Activated CD8-positive, alpha-beta memory T cell treated with anti-CD3 and anti-CD28 coated beads, Interleukin-2, amount 50 U/mL, for 24 hours (primary cell): ENCODE results near the gene KCNN2.

Source experiments
- DNase-seq: peaks from one replicate; pipeline ENCODE4 v3.0.0-alpha.2; 2020; ENCODE audit errors: extremely low read depth

KCNN2 gene

DNA sequence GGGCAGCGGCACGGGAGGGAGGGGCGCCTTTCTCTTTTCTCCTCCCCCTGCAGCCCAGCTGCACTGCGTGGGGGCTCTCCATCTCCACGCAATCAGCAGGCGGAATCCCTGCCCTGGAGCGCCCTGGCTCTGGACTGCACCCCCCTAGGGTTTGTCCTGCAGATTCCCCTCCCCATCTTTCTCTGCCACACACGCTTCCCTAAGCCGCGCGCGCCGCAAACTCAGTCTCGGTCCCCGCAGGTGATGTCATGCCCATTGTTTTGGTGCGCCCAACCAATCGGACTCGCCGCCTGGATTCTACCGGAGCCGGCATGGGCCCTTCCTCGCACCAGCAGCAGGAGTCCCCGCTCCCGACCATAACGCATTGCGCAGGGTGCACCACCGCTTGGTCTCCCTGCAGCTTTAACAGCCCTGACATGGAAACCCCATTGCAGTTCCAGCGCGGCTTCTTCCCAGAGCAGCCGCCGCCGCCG, at the start of gene KCNN2:
TSS of gene KCNN2 (plus strand) at position 347 of the 473 bp plus-strand sequence. CDS start at position 417, 70 bp downstream.
- DNase-seq = no peak

DNA sequence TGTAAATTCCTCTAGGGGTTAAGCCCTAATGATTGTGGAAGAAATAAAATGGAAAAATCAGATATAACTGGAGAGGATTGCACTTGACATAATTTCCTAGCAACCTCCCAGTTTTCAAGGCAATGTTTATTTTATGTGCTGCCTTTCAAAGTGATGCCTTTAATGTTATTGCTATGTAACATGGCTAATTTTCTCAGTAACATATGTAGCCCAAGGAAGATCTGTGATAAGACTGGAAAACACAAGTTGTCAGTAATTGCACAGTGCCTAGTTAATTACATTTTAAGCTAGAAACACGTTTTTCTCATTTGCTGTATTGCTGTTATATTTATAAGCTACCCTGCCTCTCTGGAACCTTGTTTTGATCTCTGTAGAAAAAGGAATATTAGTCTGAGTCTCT, 49.2 kb upstream of the KCNN2 start:
- DNase-seq = no peak

DNA sequence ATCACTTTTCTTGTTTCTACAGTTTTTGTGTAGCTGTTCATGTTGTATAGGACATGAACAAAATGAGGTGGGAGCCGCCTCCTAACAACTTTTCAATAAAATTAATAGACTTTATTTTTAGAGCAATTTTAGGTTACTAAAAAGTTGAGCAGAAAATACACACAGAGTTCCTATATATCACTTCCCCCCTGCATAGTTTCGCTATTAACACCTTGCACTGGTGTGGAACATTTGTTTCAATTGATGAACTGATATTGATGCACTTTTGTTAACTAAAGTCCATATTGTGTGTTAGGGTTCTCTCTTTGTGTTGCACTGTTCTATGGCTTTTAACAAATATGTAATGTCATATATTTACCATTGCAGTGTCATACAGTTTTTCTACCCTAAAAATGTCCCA, 47.8 kb upstream of the KCNN2 start:
- DNase-seq = no peak

DNA sequence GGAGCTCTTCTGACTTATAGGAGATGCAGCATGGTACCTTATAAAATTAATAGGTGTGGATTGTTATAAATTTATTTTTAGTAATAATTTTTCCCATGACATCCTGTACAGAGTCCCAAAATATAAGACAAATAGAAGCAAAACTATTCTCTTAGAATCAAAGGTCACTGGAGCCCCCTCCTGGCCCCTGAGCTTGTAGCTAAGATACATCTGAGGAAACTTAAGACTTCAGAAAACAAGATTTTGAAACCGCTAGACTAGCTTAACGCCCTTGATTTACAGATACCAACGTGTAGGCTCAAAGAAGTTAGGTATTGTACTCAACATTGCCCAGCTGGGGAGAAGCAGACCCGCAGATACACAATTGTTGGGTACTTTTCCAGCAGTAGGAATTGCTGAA, 45.7 kb upstream of the KCNN2 start:
- no peak for DNase-seq

DNA sequence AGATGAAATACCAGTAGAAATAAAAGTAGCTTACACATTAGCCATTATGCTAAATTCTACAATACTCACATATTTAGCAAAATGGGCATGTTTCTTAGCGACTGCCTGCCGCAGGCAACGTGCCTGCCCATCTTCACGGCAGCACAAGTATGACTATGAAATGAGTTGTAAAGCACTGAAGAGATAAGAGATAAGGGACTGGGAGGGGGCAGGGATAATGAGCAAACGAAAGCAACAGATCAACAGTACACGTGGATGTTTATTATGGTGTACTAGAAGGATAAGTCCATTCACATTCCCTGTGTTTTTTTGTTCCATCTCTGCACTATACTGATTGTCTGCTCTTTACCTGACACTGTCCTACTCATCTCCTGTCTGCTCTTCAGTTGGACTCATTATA, 44.1 kb upstream of the KCNN2 start:
- DNase-seq = no peak

DNA sequence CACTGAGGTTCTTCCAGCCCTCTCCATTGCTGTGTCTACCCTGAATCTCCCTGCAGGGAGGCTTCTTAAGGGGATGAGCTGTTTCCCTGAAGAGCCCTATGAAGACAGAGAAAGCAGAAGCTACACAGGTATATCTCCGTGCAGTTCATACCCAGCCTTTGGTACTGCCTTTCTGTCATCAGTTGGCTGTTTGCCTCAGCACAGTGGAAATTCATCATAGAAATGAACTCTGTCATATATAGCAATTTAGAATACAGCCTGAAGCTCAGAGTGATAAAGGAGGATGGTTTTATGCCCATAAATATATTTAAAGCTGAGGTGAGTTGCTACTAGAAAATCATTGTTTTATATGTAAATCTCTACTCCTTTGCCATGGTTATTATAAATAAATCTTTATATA, 42.6 kb upstream of the KCNN2 start:
- no peak for DNase-seq

DNA sequence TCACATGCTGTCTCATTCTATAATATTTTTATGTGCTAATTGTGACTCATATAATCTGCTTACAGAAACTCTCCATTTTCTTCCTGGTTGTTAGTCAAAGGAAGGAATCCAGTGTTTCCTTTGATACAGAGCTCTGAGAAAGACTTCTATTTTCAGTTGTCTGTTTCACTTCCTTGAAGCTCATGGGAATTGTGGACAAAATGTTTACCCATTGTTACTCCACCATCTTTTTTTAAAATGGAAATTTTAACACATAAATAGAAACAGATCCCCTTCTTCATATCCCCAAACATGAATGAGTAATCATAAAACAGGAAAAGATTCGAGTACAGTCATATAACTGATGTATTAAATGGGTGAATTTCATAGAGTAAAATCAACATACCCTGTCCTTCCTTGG, 42.0 kb upstream of the KCNN2 start:
- DNase-seq = no peak

DNA sequence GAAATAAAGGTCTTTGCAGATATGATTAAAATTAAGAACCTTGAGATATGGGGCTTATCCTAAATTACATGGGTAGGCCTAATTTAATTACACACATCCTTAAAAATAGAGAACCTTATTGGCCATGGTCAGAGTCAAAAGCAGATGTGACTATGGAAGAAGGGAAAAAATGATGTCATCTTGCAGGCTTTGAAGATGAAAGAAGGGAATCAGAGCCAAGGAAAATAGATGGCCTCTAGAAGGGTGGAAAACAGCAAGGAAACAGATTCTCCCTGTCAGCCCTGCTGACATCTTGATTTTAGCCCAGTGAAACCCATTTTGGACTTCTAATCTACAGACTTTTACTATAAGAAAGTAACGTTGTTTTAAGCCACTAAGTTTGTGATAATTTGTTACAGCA, 37.6 kb upstream of the KCNN2 start:
- no peak for DNase-seq

DNA sequence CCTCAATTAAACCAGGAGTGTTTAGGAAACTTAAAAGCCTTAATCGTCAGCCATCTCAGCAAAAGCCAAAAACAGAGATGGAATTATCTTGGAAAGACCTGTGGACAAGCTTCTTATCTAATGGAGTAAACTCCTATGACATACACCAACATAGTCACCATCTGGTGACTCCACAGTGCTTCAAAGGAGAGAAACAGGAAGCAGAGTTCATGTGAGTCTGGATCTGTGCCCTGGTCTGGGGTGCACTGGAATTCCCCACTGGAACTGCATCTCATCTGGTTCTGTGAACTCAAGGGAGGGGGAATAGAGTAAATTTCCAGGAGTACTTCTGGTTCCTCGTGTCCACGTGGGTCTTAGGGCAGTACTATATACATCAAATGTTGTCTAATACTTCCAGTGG, 36.3 kb upstream of the KCNN2 start:
- DNase-seq = no peak

DNA sequence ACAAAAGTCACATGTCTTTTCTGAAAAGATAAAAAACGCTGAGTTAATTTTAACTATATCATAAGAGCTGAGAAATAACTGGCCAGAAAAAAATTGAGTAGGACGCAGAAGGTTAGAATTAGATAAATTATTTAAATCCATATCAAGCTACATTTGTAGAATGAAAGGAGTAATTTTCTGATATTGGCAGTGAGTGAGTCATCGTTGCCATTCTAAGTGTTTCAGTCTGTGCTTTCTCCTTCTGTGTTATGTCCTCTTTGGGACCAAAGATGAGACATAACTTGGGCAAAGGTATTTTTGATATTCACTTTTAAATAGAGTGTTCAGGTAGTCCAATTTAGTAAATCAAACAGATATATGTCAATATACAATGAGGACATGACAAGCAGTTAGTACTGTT, 34.4 kb upstream of the KCNN2 start:
- DNase-seq = no peak

DNA sequence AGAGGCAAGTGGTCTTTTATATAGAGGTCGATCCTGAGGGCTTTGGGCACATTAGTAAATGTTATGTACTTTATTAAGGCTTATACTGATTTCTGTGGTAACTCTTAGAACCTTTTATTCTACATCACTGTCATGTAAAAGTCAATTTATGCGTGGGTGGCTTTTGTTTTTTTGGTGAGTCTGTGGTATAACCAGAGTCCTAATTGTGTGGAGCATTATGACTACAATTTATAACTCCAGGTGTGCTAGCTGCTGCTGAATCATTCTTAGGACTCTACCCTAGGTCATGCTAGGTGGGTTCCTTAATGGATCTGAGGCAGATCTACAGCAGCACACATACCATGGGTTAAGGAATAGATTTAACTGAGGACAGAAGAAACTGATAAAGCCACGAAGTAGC, 33.9 kb upstream of the KCNN2 start:
- no peak for DNase-seq

DNA sequence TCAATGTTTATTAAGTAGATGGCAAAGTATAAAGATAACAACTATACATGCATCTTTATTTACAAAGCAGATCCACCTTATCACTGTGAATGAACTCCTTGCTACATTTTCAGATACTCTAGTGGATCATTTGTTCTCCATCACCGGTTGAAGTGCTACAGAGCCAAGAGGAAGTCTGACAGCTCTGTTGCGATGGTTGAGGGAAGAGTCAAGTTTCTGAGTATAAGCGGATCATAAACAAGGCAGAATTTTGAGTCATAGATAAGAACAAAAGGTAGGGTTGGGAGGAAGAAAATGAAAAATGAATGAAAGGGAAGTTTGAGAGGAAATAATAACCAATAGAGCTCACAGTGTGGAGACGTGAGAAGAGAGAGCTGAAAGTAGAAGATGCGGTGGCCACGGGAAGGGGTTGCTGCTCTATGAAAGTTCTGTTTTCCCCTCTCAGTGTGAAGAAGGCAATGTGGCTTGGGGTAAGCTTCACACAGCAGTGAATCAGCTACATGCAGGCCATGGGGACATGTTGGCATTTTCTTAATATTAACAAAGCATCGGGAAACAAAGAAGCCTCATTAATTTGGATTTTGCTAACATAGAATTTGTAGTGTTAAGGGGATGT, 30.8 kb upstream of the KCNN2 start:
- DNase-seq = no peak

DNA sequence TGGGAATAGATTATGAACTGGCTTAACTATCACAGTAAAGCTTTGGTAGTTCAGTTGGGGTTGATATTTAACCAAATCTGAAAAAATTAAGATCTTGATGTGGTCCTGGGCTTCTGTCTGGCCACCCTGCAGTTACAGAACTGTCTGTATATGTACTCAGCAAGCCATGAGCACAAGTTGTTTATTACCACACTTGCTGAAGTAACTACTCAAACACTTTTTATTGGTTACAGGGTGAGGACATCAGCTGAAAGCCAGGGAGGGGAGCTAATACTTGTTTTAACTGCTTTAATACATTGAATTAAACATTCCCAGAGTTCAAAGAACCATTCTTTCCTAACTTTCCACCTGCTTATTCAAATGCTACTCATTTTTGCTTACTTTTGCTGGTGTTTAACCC, 29.4 kb upstream of the KCNN2 start:
- DNase-seq = no peak

DNA sequence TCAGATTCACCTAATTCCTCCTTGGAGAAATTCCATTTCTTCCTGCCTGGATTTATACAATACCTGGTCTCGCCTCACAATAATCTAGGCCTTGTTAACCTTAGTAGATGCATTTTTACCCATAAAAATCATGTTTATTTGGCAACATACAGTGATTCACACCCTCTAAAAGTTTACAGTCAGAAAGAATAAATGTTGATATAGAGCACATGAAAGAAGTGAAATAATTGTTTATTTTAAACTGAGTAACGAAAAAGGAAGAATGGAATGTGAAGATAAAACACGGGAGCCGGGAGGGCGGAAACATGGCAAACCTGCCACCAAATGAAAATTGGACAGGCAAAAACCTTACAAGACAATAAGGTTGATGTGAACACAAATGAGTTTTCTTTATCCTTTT, 28.9 kb upstream of the KCNN2 start:
- no peak for DNase-seq

DNA sequence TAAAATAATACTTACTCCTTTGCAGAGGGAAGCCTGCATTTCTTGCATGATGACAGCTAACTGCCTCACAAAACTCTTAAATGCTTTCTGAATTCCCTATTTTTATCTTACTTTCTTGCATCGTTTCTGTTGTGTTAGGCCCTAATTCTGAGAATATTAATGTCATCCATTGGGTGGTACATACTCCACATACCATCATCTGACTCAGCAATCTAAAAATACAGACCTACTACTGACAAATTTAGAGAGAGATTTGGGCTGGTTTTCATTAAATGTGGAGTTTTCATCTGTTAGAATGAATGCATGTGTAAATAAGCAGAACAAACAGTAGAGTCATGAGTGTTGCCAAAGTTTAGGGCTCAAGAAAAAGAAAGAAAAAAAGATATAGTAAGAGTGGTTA, 26.5 kb upstream of the KCNN2 start:
- no peak for DNase-seq

DNA sequence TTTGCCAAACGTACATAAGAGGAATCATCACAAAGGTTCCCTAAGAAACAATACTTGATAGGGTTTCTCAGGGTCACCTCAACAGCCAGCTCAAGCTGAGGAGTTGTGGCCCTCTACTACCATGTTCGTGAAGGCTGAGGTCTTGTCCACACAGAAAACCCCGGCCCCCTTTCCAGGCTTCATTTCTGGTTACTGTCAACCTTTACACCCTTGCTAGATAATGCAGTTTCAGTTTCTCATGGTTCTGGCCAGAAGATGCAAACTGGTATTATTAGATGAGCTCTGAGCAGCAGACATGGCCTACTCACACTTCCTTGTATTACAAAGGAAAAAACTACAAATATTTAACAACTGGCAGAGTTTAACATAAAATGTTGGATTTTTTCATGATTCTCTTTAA, 22.8 kb upstream of the KCNN2 start:
- no peak for DNase-seq

DNA sequence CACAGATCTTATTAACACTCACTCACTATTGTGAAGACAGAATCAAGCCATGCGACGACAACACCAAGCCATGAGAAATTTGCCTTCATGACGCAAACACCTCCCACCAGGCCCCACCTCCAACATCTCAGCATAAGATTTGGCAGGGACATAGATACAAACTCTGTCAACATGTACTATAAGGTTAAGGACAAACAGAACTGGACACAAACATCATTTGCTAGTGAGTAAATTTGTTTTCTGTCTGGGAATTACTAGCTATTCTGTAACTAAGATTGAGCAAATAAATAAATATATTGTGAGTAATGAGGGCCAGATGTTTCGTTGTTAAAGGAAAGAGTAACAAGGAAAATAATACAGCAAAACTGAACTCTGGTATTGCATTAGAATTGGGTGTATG, 15.7 kb upstream of the KCNN2 start:
- no peak for DNase-seq

DNA sequence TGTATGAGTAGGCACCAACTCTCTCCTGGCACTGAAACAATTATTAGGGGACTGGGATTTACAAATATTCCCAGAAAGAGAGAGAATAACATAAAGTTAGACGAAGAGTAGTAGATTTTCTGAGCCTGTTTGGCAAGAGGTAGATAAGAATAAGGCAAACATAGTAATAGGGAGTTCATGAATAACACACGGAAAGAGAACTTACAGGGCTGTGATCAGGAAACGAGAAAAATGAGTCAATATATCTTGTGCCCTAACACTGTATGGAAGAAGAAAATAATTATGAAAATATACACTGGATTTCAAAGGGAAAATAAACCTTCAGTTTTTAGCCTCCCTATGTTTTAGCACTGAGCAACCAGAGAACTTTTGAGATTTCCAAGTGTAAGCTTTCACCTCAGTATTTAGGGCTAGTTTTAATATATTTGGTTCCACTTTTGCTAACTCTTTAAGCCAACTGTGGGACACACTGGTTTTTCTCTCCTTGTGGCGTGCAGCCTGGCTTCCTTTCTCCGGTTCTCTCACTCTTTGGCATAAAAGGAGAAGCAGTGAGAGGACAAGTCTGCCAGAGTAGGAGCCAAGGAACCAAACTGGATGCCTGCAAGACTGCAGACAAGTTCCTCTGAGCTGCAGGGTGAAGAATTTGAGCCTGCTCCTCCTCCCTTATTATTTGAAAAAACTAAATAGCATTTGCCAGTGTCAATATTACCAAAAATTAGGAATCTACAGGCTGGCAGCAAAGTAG, 6.6 kb upstream of the KCNN2 start:
- no peak for DNase-seq

DNA sequence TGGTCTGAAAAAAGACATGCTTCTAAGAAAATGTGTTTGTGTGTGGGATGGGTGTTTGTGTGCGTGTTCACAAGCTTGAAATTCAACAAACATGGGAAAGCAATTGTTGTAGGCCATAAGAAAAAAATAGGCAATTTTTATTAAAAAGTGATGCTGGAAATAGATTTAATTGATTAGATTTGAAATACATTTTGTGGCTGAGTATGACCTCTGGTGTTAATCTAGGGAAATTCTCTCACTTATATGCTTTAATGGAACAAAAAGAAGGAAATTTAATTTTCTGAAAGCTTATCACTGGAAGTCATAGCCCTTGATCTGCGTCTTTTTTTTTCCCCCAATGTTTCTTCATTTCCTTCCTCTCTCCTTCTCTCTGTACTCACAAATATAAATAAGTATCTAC, 3.5 kb upstream of the KCNN2 start:
- no peak for DNase-seq

DNA sequence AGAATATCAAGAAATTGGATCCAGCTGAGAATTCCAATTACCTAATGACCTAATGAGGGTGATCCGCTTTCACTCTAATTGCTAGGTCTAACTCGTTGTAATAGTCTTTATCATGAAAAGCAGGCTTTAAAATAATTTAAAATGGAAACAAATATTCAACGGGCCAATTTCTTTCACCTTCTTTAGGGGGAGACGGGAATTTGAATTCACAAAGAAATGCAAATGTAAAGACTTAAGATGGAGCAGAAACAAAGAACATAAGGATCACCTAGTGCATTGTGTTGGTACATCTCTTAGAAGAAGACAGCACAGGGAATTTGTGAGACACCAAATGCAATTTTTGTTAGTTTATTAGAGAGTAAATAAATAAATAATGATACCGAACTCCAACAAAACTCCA, 1.5 kb upstream of the KCNN2 start:
- no peak for DNase-seq

DNA sequence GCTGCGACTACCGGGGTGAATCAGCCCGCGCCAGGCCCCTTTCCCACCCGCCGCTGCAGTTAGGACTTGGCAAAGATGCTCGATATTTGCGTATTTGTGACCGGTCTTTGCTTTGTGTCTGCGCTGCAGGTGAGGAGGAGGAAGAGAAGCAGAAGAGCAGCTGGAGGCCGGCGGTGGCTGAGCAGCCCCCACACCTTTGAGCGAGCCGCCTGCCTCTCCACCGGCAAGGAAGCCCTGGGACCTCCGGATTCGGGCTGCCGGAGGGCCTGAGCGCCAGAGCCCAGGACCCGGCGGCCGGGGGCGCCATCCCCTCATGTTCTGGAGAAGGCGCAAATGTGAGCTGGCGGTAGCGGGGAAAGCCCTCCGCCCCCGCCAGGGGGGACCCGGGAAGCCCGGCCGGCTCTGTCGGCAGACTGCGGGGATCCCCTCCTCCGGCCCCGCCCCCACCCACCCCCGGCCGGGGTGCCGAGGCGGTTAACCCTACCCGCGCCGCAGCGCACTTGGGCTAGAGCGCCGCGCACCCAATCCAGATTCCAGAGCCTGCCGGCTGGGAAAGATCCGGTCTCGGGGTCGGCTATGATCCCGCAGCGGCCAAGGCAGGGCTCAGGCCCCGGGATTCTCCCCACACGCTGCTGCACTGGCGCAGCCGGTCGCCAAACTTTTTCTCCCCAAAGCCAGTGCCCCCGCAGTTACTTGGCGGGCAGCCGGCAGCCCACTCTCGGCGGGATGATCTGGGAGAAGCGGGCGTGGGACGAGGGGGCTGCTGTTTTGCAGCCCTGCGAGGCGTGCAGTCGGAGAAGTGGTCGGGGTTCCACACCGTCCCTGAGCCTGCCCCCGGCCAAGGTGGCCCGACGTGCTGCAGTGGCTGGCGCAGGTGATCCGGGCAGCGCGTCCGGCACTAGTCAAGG, 800 bp upstream of the KCNN2 start:
- no peak for DNase-seq

DNA sequence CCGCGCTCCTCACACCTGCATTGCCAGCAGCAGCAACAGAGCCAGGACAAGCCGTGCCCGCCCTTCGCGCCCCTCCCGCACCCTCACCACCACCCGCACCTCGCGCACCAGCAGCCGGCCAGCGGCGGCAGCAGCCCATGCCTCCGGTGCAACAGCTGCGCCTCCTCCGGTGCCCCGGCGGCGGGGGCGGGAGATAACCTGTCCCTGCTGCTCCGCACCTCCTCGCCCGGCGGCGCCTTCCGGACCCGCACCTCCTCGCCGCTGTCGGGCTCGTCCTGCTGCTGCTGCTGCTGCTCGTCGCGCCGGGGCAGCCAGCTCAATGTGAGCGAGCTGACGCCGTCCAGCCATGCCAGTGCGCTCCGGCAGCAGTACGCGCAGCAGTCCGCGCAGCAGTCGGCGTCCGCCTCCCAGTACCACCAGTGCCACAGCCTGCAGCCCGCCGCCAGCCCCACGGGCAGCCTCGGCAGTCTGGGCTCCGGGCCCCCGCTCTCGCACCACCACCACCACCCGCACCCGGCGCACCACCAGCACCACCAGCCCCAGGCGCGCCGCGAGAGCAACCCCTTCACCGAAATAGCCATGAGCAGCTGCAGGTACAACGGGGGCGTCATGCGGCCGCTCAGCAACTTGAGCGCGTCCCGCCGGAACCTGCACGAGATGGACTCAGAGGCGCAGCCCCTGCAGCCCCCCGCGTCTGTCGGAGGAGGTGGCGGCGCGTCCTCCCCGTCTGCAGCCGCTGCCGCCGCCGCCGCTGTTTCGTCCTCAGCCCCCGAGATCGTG, 517 bp downstream of the KCNN2 start:
- no peak for DNase-seq
